Ascending aorta (tissue), 2 donors: ENCODE measurements around the gene PLSCR2. TPM values are rescaled to one million over a fixed set of nuclear protein-coding genes. Genes with fewer than 3 reads are reported as not detected.

Experiments
- DNase-seq, 2 donors: peaks; one replicate each; pipeline ENCODE4 v3.0.0-alpha.2; 2019; ENCODE audit warnings: low spot score in 2 of 2
- H3K27ac ChIP-seq, 2 donors: fragments of 200-600 bp; sonication (generic); one replicate each; pipeline ENCODE4 v1.5.1; 2016 to 2017; ENCODE audit warnings: mild to moderate bottlenecking in 1 of 2
- H3K27me3 ChIP-seq: fragments of 200-600 bp; sonication (generic); one replicate; pipeline ENCODE4 v1.5.1; 2017
- H3K36me3 ChIP-seq, 2 donors: fragments of 200-600 bp; sonication (generic); one replicate each; pipeline ENCODE4 v1.5.1; 2016
- H3K4me1 ChIP-seq, 2 donors: fragments of 200-600 bp; sonication (generic); one replicate each; pipeline ENCODE4 v1.5.1; 2016 to 2017; ENCODE audit warnings: mild to moderate bottlenecking in 1 of 2
- H3K4me3 ChIP-seq, 2 donors: fragments of 200-600 bp; sonication (generic); one replicate each; pipeline ENCODE4 v1.5.1; 2016 to 2017; ENCODE audit warnings: mild to moderate bottlenecking in 1 of 2
- H3K9me3 ChIP-seq, 2 donors: fragments of 200-600 bp; sonication (generic); one replicate each; pipeline ENCODE4 v1.5.1; 2016
- CTCF ChIP-seq, 3 experiments: fragments of 200-600 bp in 2 of 3; fragments of 450-650 bp in 1 of 3; sonication (generic) in 2 of 3; IDR thresholded peaks; one replicate each; pipeline ENCODE4 v1.5.1; 2016 to 2019; ENCODE audit warnings: antibody characterized with exemption in 3 of 3, mild to moderate bottlenecking in 1 of 3, moderate library complexity in 1 of 3
- intact Hi-C: fragments of 100-400 bp; cut with DNase I; formaldehyde crosslinking; loops from one replicate; pipeline ENCODE4 v1.15.1; 2023
- total RNA-seq: library from RNA; depleted of rRNA; stranded (reverse); fragments of >200 nt; gene quantifications from one replicate; pipeline ENCODE4 v1.1.0, GENCODE V29; 2016

The PLSCR2 gene
- total RNA-seq, 1 donor from 2014 or later: not detected

GRCh38 chr3:146468234-146468633 is 1.1 kb downstream of the PLSCR2 start:
- no peak for TF ChIP-seq CTCF (IDR thresholded peaks at IDR 0.05)
- Histone ChIP-seq H3K4me3 (peak overlapping the region in 1 of 2 donors; percentile 11), H3K27me3 (no peaks in the 10 kb centered on the region), H3K36me3 (no peaks in the 10 kb centered on the region), H3K9me3 (no peaks in the 10 kb centered on the region), H3K4me1 (no peaks in the 10 kb centered on the region), H3K27ac (peak overlapping the region; percentile 53 to 73)
- intact Hi-C loops: loop anchor here (2.0 kb wide), 1 partner anchor 77 kb away; the partner anchor contains the start of gene PLSCR1
- DNase-seq: peak in 1 of 2 donors; percentile 70

- no peaks in the 10 kb centered on the region for H3K4me1 ChIP-seq
- no peak for DNase-seq
- no peaks in the 10 kb centered on the region for H3K36me3 ChIP-seq
- H3K9me3 ChIP-seq: no peaks in the 10 kb centered on the region
- H3K27ac ChIP-seq: no peak overlapping the region
- TF ChIP-seq CTCF (IDR thresholded peaks at IDR 0.05): no peak
- no peak overlapping the region for H3K4me3 ChIP-seq
- intact Hi-C loops: no loop called here
- no peaks in the 10 kb centered on the region for H3K27me3 ChIP-seq
Observed at GRCh38 chr3:146466604-146467003, 2.8 kb downstream of the PLSCR2 start.

GRCh38 chr3:146465693-146466465 is 3.5 kb downstream of the PLSCR2 start:
- Histone ChIP-seq H3K36me3 (no peaks in the 10 kb centered on the region), H3K4me1 (no peaks in the 10 kb centered on the region), H3K4me3 (no peak overlapping the region), H3K27ac (no peak overlapping the region), H3K9me3 (no peaks in the 10 kb centered on the region), H3K27me3 (no peaks in the 10 kb centered on the region)
- no peak for DNase-seq
- intact Hi-C loops: no loop called here
- TF ChIP-seq CTCF (IDR thresholded peaks at IDR 0.05): no peak

GRCh38 chr3:146464783-146465182 is 4.6 kb downstream of the PLSCR2 start:
- Histone ChIP-seq H3K4me1 (no peaks in the 10 kb centered on the region), H3K27me3 (no peaks in the 10 kb centered on the region), H3K27ac (no peak overlapping the region), H3K4me3 (no peak overlapping the region), H3K36me3 (no peaks in the 10 kb centered on the region), H3K9me3 (no peaks in the 10 kb centered on the region)
- intact Hi-C loops: no loop called here
- TF ChIP-seq CTCF (IDR thresholded peaks at IDR 0.05): no peak
- no peak for DNase-seq

GRCh38 chr3:146464005-146464595 is 5.3 kb downstream of the PLSCR2 start:
- Histone ChIP-seq H3K27me3 (no peaks in the 10 kb centered on the region), H3K9me3 (no peaks in the 10 kb centered on the region), H3K4me1 (no peaks in the 10 kb centered on the region), H3K27ac (no peak overlapping the region), H3K4me3 (no peak overlapping the region), H3K36me3 (no peaks in the 10 kb centered on the region)
- no peak for DNase-seq
- intact Hi-C loops: no loop called here
- no peak for TF ChIP-seq CTCF (IDR thresholded peaks at IDR 0.05)
